PC-9 (cell line): ENCODE measurements around the gene DPEP3.

Source experiments
- EZH2 ChIP-seq: fragments of 200-600 bp; sonication (generic); IDR thresholded peaks from 2 replicates; pipeline ENCODE4 v1.8.0; 2017; ENCODE audit warnings: antibody characterized with exemption, low read depth
- TF ChIP-seq, protein P1 (sequence below): fragments of 200-600 bp; sonication (generic); conservative IDR thresholded peaks from 2 replicates; pipeline ENCODE4 v1.6.1; 2017; ENCODE audit warnings: mixed run types, antibody characterized with exemption, mild to moderate bottlenecking, moderate library complexity

DNA sequence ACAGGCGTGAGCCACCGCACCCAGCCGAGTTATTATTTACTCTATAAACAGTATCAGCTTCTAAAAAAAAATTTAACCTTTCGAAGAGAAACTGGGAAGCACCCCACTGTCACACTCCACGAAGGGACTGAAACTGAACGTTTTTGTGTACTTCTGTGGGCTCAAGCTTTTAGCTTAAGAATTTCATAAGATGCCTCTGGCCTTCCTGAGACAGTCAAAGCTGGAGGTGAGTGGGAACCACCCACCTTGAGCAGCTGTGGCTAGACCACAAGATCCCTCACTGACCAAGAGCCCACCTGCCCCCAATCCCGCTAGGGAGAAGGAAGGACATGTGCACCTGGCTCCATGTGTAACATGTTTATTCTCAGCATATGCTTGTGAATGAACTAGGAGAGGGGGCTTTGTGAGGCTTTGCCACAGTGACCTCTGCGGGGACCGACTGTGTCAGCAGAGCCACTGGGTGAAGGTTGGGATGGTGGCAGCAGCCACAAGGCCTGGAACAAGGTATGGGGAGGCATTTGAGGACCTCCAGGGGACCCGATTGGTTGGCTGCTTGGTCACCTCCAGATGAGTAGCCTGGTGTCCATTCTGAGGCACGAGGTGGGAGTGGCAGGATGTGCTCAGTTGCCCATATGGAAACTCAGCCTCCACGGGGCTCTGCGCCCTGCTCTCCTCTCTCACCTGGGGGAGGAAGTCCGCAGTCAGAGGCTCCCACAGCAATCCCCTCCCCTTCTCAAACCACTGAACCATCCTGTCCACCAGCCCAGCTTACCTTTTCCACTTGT is 4.8 kb downstream of the DPEP3 start:
- TF ChIP-seq, protein P1, sequence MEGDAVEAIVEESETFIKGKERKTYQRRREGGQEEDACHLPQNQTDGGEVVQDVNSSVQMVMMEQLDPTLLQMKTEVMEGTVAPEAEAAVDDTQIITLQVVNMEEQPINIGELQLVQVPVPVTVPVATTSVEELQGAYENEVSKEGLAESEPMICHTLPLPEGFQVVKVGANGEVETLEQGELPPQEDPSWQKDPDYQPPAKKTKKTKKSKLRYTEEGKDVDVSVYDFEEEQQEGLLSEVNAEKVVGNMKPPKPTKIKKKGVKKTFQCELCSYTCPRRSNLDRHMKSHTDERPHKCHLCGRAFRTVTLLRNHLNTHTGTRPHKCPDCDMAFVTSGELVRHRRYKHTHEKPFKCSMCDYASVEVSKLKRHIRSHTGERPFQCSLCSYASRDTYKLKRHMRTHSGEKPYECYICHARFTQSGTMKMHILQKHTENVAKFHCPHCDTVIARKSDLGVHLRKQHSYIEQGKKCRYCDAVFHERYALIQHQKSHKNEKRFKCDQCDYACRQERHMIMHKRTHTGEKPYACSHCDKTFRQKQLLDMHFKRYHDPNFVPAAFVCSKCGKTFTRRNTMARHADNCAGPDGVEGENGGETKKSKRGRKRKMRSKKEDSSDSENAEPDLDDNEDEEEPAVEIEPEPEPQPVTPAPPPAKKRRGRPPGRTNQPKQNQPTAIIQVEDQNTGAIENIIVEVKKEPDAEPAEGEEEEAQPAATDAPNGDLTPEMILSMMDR: no peak
- no peak for TF ChIP-seq EZH2
